ENCODE measurements around the gene IRF4.

Gene IRF4

DNA sequence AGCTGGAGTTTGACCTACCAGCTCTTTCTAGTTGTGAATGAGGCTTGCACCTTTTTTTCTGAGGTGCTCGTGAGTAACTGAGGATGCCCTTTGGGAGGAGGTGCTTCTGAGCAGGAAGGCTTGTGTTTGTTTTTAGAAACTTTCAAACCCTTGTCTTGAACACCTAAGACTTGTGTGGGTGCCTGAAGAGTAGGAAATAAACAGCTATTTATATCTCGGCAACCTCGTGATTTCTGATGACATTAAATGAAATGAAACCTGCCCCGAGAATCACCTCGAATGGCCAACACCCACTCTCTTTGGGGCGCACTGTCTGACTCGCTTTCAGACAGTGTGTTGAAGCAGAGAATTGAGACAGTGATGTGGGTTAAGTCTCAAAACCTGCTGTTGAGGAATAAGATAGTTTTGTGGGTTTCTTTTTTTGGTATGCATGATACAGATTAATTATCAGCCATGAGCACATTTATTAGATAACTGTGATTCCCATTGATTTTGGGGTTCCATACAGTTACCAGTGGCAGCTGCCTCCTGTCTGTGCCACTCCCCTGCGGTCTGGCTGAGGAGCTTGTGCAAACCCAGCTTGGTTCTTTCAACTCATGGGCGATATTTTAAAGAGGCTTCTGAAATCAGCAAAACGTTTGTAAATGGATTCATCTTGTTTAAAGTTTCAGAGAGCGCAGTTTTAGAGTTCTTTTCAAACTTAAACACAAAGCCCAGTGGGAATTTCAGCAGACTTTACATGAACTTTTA is 8.4 kb downstream of the IRF4 start:
- TF ChIP-seq FOXM1 (IDR thresholded peaks at IDR 0.05; ENCODE audit: borderline replicate concordance, low read depth) (no peak), CREB1 (IDR thresholded peaks at IDR 0.05; ENCODE audit: low read depth) (no peak), RAD21 (IDR thresholded peaks at IDR 0.05; ENCODE audit: low read depth) (no peak)
- TF ChIP-seq, protein P1, sequence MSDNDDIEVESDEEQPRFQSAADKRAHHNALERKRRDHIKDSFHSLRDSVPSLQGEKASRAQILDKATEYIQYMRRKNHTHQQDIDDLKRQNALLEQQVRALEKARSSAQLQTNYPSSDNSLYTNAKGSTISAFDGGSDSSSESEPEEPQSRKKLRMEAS (IDR thresholded peaks at IDR 0.05): no peak

DNA sequence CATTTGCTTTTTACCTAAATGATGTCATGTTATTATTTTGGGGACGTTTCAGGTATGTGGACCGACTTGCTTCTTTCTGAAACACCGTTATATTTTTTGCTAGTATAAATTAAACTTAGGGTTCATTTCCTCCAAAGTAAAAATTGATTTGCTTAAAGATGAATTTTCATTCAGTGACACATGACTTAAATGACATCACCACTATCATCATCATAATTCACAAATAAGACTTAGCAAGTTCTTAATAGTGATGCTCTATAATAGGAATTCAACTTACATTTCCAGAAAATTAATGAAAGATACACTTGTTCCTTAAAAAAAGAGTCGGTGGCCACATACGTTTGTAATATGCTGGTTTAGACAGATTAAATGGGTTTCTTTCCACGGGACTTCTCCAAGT is 9.3 kb downstream of the IRF4 start:
- TF ChIP-seq, protein P2, sequence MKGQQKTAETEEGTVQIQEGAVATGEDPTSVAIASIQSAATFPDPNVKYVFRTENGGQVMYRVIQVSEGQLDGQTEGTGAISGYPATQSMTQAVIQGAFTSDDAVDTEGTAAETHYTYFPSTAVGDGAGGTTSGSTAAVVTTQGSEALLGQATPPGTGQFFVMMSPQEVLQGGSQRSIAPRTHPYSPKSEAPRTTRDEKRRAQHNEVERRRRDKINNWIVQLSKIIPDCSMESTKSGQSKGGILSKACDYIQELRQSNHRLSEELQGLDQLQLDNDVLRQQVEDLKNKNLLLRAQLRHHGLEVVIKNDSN (IDR thresholded peaks at IDR 0.05): no peak
- TF ChIP-seq CREB1 (IDR thresholded peaks at IDR 0.05; ENCODE audit: low read depth) (no peak), RAD21 (IDR thresholded peaks at IDR 0.05; ENCODE audit: low read depth) (no peak), ZBTB7A (IDR thresholded peaks at IDR 0.05; ENCODE audit: low read depth) (no peak), YY1 (IDR thresholded peaks at IDR 0.05; ENCODE audit: low read depth) (no peak), CEBPB (IDR thresholded peaks at IDR 0.05) (no peak)
- TF ChIP-seq, protein P3, sequence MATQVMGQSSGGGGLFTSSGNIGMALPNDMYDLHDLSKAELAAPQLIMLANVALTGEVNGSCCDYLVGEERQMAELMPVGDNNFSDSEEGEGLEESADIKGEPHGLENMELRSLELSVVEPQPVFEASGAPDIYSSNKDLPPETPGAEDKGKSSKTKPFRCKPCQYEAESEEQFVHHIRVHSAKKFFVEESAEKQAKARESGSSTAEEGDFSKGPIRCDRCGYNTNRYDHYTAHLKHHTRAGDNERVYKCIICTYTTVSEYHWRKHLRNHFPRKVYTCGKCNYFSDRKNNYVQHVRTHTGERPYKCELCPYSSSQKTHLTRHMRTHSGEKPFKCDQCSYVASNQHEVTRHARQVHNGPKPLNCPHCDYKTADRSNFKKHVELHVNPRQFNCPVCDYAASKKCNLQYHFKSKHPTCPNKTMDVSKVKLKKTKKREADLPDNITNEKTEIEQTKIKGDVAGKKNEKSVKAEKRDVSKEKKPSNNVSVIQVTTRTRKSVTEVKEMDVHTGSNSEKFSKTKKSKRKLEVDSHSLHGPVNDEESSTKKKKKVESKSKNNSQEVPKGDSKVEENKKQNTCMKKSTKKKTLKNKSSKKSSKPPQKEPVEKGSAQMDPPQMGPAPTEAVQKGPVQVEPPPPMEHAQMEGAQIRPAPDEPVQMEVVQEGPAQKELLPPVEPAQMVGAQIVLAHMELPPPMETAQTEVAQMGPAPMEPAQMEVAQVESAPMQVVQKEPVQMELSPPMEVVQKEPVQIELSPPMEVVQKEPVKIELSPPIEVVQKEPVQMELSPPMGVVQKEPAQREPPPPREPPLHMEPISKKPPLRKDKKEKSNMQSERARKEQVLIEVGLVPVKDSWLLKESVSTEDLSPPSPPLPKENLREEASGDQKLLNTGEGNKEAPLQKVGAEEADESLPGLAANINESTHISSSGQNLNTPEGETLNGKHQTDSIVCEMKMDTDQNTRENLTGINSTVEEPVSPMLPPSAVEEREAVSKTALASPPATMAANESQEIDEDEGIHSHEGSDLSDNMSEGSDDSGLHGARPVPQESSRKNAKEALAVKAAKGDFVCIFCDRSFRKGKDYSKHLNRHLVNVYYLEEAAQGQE (IDR thresholded peaks at IDR 0.05; ENCODE audit: low read depth): no peak

DNA sequence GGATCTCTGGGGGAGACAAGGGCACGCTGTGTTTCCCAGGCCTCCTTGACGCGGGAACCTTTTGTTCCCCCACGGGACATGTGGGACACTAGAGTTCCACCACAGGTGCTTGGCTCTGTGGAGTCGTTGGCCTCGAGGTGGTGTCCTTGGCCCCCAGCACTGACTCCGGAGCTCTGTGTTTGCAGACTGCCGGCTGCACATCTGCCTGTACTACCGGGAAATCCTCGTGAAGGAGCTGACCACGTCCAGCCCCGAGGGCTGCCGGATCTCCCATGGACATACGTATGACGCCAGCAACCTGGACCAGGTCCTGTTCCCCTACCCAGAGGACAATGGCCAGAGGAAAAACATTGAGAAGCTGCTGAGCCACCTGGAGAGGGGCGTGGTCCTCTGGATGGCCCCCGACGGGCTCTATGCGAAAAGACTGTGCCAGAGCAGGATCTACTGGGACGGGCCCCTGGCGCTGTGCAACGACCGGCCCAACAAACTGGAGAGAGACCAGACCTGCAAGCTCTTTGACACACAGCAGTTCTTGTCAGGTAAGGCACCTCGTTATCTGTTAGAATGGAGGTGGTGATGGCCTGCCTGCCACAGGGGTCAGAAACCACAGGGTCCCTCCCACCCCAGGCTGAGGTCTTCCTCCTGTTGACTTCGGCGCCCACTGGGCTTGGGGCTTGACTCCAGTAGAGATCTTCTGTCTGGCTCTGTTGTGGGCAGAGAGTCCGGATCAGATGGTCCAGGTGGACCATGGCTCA is 9.9 kb downstream of the IRF4 start:
- TF ChIP-seq EP300 (IDR thresholded peaks at IDR 0.05; ENCODE audit: borderline replicate concordance) (no peak), NFIC (IDR thresholded peaks at IDR 0.05) (no peak), EGR1 (IDR thresholded peaks at IDR 0.05) (no peak), TEAD4 (IDR thresholded peaks at IDR 0.05) (no peak), CEBPB (IDR thresholded peaks at IDR 0.05) (no peak), TCF12 (IDR thresholded peaks at IDR 0.05; ENCODE audit: low read depth) (no peak), YY1 (IDR thresholded peaks at IDR 0.05; ENCODE audit: low read depth) (no peak), RAD21 (IDR thresholded peaks at IDR 0.05; ENCODE audit: low read depth) (no peak), ZBTB7A (IDR thresholded peaks at IDR 0.05; ENCODE audit: low read depth) (no peak), CREB1 (IDR thresholded peaks at IDR 0.05; ENCODE audit: low read depth) (no peak), FOXM1 (IDR thresholded peaks at IDR 0.05; ENCODE audit: borderline replicate concordance, low read depth) (no peak), TAF1 (IDR thresholded peaks at IDR 0.05; ENCODE audit: low read depth) (no peak)
- TF ChIP-seq, protein P1 (IDR thresholded peaks at IDR 0.05): no peak
- TF ChIP-seq, protein P3 (IDR thresholded peaks at IDR 0.05; ENCODE audit: low read depth): no peak
- TF ChIP-seq, protein P2 (IDR thresholded peaks at IDR 0.05): no peak

DNA sequence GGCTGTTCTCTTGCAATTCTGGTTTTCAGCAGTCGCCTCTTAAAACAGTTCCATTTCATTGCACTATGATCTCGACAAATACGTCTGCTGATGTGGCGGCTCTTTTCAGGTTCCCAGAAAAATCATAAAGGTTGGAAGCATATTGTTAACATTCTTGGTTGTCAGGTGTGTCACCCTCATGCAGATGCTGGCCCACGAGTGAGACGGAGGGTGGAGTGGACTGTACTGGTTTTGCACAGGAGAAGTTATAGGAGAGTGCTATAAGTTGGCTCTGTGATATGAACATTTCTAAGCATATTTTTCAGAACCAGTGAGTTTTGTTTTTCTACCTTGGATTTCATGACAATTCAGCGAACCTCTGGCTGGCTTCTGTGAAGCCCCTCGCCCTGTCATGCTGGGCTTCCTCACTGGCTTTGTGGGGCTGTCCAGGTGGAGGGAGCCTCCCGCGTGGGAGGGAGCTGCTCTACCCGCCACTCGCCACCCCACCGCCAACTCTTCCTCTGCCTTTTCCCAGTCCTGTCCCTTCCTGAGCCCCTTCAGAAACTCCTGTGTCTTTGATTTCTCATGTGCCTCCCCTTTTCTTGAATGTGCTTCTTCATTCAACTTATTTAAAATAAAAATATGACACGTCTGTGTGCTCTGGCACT is 10.6 kb downstream of the IRF4 start:
- TF ChIP-seq EGR1 (IDR thresholded peaks at IDR 0.05) (no peak), TCF12 (IDR thresholded peaks at IDR 0.05; ENCODE audit: low read depth) (no peak), TAF1 (IDR thresholded peaks at IDR 0.05; ENCODE audit: low read depth) (no peak), RAD21 (IDR thresholded peaks at IDR 0.05; ENCODE audit: low read depth) (no peak), YY1 (IDR thresholded peaks at IDR 0.05; ENCODE audit: low read depth) (no peak), NFIC (IDR thresholded peaks at IDR 0.05) (no peak), EP300 (IDR thresholded peaks at IDR 0.05; ENCODE audit: borderline replicate concordance) (no peak), FOXM1 (IDR thresholded peaks at IDR 0.05; ENCODE audit: borderline replicate concordance, low read depth) (no peak), TEAD4 (IDR thresholded peaks at IDR 0.05) (no peak), CREB1 (IDR thresholded peaks at IDR 0.05; ENCODE audit: low read depth) (no peak), ZBTB7A (IDR thresholded peaks at IDR 0.05; ENCODE audit: low read depth) (no peak)
- TF ChIP-seq, protein P1 (IDR thresholded peaks at IDR 0.05): no peak
- TF ChIP-seq, protein P3 (IDR thresholded peaks at IDR 0.05; ENCODE audit: low read depth): no peak
